HG03159 (cell line): Measurements from ENCODE around the gene MEOX2.

Experiments
- ATAC-seq: cut with Tn5 transposase; IDR thresholded peaks from one replicate; pipeline ENCODE4 v1.9.1; 2021; ENCODE audit warnings: mild to moderate bottlenecking, moderate library complexity; ENCODE audit not compliant: unreplicated experiment

MEOX2 gene

DNA sequence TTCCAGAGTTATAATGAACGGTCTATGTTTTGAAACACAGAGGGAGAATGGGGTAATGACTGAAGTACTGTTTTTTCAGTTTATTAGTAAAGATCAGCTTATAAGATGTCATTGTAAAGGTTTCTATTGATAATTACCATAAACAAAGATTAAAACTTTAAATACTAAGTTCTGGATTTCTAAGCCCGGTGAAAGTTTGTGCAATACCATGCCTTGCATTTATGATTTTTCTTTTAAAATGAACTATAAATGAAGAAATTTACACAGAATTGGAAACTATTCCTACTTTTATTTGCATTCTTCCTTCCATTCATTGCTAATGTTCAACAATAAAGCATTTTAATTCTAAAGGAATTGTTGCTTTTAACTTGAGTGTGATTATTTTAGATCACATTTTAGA is 4.9 kb downstream of the MEOX2 start:
- ATAC-seq = no peak

GRCh38 chr7:15681186-15681585 is 5.3 kb downstream of the MEOX2 start:
- ATAC-seq = no peak

GRCh38 chr7:15680446-15680845 is 6.0 kb downstream of the MEOX2 start:
- no peak for ATAC-seq

- no peak for ATAC-seq
These were observed 7.2 kb downstream of the MEOX2 start for GRCh38 chr7:15679306-15679705.

GRCh38 chr7:15678653-15679052 is 7.8 kb downstream of the MEOX2 start:
- ATAC-seq = no peak

DNA sequence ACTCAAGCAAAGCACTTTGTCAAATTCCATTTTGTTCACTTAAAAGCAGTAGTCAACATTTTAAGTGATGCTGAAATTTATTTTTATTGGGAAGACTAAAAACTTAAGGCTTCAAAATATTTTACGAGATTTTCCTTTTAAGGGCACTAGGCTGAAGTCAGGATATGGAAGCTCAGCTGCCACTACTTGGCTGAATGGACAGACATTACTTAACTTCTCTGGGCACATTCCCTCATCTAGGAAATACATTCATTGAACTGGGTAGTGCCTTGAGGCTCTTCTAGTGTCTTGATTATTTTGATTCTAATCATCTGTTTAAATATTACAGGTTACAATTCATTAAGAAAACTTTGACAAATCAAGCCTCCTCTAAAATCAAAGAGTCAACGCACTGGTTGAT is 11.1 kb downstream of the MEOX2 start:
- ATAC-seq = no peak

- ATAC-seq = no peak
These were observed 11.9 kb downstream of the MEOX2 start for GRCh38 chr7:15674586-15674985.

GRCh38 chr7:15669443-15670090 is 16.9 kb downstream of the MEOX2 start:
- no peak for ATAC-seq

- no peak for ATAC-seq
These were observed 18.5 kb downstream of the MEOX2 start for GRCh38 chr7:15667991-15668390.

- no peak for ATAC-seq
These were observed 24.0 kb downstream of the MEOX2 start for GRCh38 chr7:15662451-15662850.

GRCh38 chr7:15658247-15658646 is 28.2 kb downstream of the MEOX2 start:
- no peak for ATAC-seq

DNA sequence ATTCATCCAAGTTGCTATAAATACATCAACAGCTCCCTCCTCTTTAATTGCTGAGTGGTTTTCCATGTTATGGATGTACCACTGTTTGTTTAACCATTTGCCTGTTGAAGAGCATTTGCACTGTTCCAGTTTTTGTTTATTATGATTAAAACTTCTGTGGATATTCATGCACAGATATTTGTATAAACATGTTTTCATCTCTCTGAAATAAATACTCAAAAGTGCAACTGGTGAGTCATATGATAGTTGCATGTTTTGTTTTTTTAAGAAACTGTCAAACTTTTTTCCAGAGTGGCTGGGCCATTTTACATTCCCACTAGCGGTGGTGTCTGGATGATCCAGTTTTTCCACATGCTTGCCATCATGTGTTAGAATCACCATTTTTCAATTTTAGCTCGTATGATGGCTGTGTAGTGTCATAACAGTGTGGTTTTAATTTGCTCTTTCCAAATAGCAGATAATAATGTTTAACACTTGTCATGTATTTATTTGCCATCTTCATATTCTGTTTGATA is 33.6 kb downstream of the MEOX2 start:
- ATAC-seq = no peak

- ATAC-seq = no peak
These were observed 34.8 kb downstream of the MEOX2 start for GRCh38 chr7:15651693-15652092.

DNA sequence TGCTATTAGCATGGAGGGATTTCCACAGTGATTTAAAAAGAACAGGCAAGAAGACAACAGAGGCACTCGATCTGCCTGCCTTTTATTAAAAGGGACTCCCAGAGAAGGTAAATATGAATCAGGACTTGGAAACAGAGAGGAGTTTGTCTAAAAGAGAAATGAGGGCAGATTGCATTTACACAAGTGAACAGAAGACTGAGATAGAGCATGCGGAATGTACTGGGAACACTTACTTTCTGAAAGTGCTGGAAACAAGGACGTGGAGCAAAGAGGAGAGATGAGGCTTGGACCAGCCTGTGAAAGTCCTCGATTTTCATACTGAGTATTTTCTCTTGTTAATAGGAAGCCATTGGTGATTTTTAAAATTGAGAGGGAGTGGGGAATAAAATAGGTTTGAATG is 35.7 kb downstream of the MEOX2 start:
- ATAC-seq = no peak

DNA sequence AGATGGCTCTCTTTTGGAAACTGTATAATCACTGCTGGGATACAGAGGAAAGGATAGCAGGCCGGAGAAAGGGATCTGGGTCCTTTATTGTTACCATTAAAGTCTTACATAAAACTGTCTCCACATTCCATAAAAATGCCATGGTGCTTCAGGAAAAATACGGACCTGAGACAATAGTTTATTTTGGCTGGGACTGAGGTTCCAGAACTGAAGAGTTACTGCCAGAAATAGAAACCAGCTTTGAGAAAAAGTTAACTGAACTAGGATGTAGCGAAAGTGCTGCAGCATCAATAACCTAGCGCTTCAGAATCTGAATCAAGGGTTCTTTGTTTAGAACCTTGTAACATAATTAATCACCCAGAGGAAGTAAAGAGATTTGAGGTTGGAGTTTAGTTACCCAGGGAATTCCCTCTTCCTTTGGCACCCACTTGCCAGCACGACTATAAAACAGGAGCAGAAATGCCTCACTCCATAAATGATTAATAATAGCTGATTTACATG is 38.0 kb downstream of the MEOX2 start:
- ATAC-seq = no peak

GRCh38 chr7:15647309-15647708 is 39.2 kb downstream of the MEOX2 start:
- no peak for ATAC-seq

GRCh38 chr7:15643000-15643705 is 43.3 kb downstream of the MEOX2 start:
- ATAC-seq = no peak

DNA sequence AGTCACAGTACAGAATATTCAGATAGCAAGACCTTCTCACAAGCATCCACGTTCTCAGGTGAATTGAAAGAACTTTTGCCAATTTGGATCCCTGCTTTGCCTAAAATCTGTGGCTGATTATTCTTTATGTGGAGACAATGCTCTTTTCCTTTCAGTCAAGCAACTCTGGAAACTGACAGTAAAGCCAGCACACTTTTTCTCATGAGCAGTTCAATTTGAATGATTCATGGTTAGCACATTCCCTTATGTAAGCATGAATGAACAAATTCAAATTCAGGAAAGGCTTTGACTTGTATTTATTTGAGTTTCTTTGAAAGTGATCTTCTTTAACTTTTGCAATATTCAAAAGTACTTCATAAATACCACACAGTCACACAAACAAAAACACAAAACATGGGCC is 57.6 kb downstream of the MEOX2 start:
- ATAC-seq = no peak

GRCh38 chr7:15626041-15626440 is 60.4 kb downstream of the MEOX2 start:
- no peak for ATAC-seq

- no peak for ATAC-seq
These were observed 61.0 kb downstream of the MEOX2 start for GRCh38 chr7:15625466-15625865.

DNA sequence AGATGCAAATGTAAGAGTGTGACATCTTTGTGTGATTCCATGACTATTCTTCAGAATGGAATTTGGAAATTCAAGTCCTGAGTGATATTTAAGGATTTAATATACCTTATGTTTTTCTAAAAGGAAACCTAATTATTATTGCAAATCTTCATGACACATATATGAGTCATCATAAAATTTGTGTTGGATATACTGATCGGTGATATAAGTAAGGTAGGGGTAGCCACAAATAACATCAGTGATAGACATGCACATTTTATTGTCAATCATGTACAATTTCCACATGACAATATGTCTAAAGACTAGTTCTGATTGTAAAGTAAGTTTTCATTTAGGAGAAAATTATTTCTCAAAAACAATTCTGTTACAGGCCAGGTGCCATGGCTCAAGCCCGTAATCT is 65.0 kb downstream of the MEOX2 start:
- ATAC-seq = no peak

- no peak for ATAC-seq
These were observed 65.8 kb downstream of the MEOX2 start for GRCh38 chr7:15620491-15621185.
